ENCODE measurements around the gene ACOT2.
"Not testable (repeated sequence)": the region's sequence is repeated elsewhere in the genome, so short reads cannot be mapped to it uniquely, and the experiment has no call there.

- TF ChIP-seq, protein P1, sequence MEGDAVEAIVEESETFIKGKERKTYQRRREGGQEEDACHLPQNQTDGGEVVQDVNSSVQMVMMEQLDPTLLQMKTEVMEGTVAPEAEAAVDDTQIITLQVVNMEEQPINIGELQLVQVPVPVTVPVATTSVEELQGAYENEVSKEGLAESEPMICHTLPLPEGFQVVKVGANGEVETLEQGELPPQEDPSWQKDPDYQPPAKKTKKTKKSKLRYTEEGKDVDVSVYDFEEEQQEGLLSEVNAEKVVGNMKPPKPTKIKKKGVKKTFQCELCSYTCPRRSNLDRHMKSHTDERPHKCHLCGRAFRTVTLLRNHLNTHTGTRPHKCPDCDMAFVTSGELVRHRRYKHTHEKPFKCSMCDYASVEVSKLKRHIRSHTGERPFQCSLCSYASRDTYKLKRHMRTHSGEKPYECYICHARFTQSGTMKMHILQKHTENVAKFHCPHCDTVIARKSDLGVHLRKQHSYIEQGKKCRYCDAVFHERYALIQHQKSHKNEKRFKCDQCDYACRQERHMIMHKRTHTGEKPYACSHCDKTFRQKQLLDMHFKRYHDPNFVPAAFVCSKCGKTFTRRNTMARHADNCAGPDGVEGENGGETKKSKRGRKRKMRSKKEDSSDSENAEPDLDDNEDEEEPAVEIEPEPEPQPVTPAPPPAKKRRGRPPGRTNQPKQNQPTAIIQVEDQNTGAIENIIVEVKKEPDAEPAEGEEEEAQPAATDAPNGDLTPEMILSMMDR (IDR thresholded peaks at IDR 0.05) = not testable (repeated sequence)
- TF ChIP-seq POLR2A (IDR thresholded peaks at IDR 0.05; ENCODE audit: low read depth) = not testable (repeated sequence)
These were observed 2.6 kb upstream of the ACOT2 start for GRCh38 chr14:73566431-73566830.

Measured in esophagus muscularis mucosa (tissue), 3 donors.